Measurements from ENCODE around the gene PTTG1IP. TPM values are rescaled to one million over a fixed set of nuclear protein-coding genes. Genes with fewer than 3 reads are reported as not detected.

Gene PTTG1IP
- total and polyA plus RNA-seq, 2 of the 13 experiments (the other 11 are each of a cell fraction or from before 2014, with no cell fraction given), result 161 to 700 TPM

DNA sequence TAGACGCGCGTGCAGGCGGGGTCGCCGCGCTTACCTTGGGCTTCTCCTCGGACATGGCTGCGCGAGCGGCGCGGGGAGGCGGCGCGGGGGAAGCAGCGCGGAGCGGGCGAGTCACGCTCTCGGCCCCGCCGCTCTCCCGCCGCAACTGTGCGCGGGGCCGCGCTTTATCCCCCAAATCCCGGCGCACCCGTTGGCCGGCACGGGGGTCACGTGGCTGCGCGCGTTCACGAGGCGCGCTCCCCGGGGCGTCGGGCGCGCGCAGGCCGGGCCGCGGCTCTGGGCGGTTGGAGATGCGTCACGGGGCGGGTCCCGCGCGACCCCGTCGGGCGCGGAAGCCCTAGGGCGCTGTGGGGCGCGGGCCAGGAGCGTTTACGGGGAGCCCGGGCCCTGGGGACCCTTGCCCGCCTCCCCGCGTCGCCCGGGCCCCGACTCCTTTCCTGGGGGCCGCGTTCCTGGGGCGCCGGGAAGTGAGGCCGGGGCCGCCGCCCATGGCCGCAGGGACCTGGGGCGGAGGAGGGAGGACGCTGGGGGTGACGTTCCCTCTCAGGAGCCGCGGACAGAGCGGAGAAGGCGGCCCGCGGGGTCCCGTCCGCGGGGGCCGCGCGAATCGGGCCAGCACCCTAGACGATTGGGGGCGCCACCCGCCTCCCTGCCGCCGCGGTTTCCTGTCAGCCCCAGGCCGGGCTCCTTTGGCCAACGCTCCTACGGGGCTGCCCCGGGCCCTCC, 55.4 kb downstream of the PTTG1IP start, which contains the start of gene SUMO3 (continued):
- TF ChIP-seq, protein P1, sequence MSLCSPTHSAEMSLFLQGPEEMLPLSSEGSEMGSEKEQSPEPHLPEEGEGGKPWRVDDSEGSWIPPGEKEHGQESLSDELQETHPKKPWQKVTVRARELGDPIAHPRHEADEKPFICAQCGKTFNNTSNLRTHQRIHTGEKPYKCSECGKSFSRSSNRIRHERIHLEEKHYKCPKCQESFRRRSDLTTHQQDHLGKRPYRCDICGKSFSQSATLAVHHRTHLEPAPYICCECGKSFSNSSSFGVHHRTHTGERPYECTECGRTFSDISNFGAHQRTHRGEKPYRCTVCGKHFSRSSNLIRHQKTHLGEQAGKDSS (CRISPR knock-in tag; IDR thresholded peaks at IDR 0.05; ENCODE audit: borderline replicate concordance, low read depth), result no peak
- TF ChIP-seq HNRNPH1 (optimal IDR thresholded peaks at IDR 0.05; ENCODE audit: low read depth, low read length) (no peak), SNAPC2 (CRISPR knock-in tag; IDR thresholded peaks at IDR 0.05) (no peak), ZNF136 (CRISPR knock-in tag; IDR thresholded peaks at IDR 0.05; ENCODE audit: low read depth) (no peak), ZNF841 (CRISPR knock-in tag; IDR thresholded peaks at IDR 0.05; ENCODE audit: borderline replicate concordance) (no peak), CEBPB (IDR thresholded peaks at IDR 0.05; ENCODE audit: borderline replicate concordance, low read depth, low read length) (no peak), EED (CRISPR knock-in tag; IDR thresholded peaks at IDR 0.05) (no peak), KDM3A (CRISPR knock-in tag; IDR thresholded peaks at IDR 0.05; ENCODE audit: low read depth) (no peak), SP2 (CRISPR knock-in tag; IDR thresholded peaks at IDR 0.05) (no peak), HMG20A (CRISPR knock-in tag; IDR thresholded peaks at IDR 0.05; ENCODE audit: borderline replicate concordance) (no peak), ZNF230 (CRISPR knock-in tag; IDR thresholded peaks at IDR 0.05) (no peak), ZNF782 (CRISPR knock-in tag; IDR thresholded peaks at IDR 0.05; ENCODE audit: borderline replicate concordance) (no peak), PHF20 (CRISPR knock-in tag; IDR thresholded peaks at IDR 0.05) (no peak), FOXM1 (CRISPR knock-in tag; IDR thresholded peaks at IDR 0.05) (no peak), ZBTB7B (CRISPR knock-in tag; IDR thresholded peaks at IDR 0.05) (no peak), MEIS1 (CRISPR knock-in tag; IDR thresholded peaks at IDR 0.05; ENCODE audit: borderline replicate concordance) (no peak; the same call in 1 of the 2 replicates), NPAS2 (CRISPR knock-in tag; IDR thresholded peaks at IDR 0.05; ENCODE audit: borderline replicate concordance) (no peak; the same call in 1 of the 2 replicates), NR2F1 (CRISPR knock-in tag; IDR thresholded peaks at IDR 0.05) (no peak), CBX5 (CRISPR knock-in tag; IDR thresholded peaks at IDR 0.05; ENCODE audit: borderline replicate concordance) (no peak), ZSCAN25 (CRISPR knock-in tag; IDR thresholded peaks at IDR 0.05) (0 out of 2 replicates have a peak, but pooled peaks have one; percentile 3), ZNF724P (CRISPR knock-in tag; IDR thresholded peaks at IDR 0.05; ENCODE audit: borderline replicate concordance) (no peak), TBP (CRISPR knock-in tag; IDR thresholded peaks at IDR 0.05) (no peak), ADNP (CRISPR knock-in tag; IDR thresholded peaks at IDR 0.05) (no peak), GPN1 (CRISPR knock-in tag; IDR thresholded peaks at IDR 0.05; ENCODE audit: borderline replicate concordance) (no peak)
- TF ChIP-seq, protein P2, sequence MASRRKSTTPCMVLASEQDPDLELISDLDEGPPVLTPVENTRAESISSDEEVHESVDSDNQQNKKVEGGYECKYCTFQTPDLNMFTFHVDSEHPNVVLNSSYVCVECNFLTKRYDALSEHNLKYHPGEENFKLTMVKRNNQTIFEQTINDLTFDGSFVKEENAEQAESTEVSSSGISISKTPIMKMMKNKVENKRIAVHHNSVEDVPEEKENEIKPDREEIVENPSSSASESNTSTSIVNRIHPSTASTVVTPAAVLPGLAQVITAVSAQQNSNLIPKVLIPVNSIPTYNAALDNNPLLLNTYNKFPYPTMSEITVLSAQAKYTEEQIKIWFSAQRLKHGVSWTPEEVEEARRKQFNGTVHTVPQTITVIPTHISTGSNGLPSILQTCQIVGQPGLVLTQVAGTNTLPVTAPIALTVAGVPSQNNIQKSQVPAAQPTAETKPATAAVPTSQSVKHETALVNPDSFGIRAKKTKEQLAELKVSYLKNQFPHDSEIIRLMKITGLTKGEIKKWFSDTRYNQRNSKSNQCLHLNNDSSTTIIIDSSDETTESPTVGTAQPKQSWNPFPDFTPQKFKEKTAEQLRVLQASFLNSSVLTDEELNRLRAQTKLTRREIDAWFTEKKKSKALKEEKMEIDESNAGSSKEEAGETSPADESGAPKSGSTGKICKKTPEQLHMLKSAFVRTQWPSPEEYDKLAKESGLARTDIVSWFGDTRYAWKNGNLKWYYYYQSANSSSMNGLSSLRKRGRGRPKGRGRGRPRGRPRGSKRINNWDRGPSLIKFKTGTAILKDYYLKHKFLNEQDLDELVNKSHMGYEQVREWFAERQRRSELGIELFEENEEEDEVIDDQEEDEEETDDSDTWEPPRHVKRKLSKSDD (CRISPR knock-in tag; IDR thresholded peaks at IDR 0.05; ENCODE audit: low read depth), result 0 out of 2 replicates have a peak, but pooled peaks have one; percentile 8
- TF ChIP-seq, protein P3, sequence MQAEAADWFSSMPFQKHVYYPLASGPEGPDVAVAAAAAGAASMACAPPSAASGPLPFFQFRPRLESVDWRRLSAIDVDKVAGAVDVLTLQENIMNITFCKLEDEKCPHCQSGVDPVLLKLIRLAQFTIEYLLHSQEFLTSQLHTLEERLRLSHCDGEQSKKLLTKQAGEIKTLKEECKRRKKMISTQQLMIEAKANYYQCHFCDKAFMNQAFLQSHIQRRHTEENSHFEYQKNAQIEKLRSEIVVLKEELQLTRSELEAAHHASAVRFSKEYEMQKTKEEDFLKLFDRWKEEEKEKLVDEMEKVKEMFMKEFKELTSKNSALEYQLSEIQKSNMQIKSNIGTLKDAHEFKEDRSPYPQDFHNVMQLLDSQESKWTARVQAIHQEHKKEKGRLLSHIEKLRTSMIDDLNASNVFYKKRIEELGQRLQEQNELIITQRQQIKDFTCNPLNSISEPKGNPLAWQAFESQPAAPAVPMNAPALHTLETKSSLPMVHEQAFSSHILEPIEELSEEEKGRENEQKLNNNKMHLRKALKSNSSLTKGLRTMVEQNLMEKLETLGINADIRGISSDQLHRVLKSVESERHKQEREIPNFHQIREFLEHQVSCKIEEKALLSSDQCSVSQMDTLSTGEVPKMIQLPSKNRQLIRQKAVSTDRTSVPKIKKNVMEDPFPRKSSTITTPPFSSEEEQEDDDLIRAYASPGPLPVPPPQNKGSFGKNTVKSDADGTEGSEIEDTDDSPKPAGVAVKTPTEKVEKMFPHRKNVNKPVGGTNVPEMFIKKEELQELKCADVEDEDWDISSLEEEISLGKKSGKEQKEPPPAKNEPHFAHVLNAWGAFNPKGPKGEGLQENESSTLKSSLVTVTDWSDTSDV (CRISPR knock-in tag; IDR thresholded peaks at IDR 0.05), result no peak

Data from HepG2 (cell line).